GM12864 (cell line): ENCODE data around the gene LRP5.
"Not testable (repeated sequence)": the region's sequence is repeated elsewhere in the genome, so short reads cannot be mapped to it uniquely, and the experiment has no call there.

Experiments
- DNase-seq: peaks from one replicate; pipeline ENCODE4 v3.0.0-alpha.2; 2011; ENCODE audit warnings: low read depth
- H3K4me3 ChIP-seq: 2 replicates; pipeline ENCODE4 v1.5.1; 2011; ENCODE audit warnings: mild to moderate bottlenecking, low read depth, low read length, control low read depth
- CTCF ChIP-seq: IDR thresholded peaks from 2 replicates; pipeline ENCODE4 v1.5.1; 2011; ENCODE audit warnings: low read depth, mild to moderate bottlenecking, moderate library complexity, low read length, control low read depth, inconsistent platforms; ENCODE audit errors: missing control alignments

Gene LRP5

GRCh38 chr11:68296344-68297051 is 15.9 kb upstream of the LRP5 start:
- no peak for TF ChIP-seq CTCF
- H3K4me3 ChIP-seq = no peak overlapping the region
- DNase-seq = no peak

DNA sequence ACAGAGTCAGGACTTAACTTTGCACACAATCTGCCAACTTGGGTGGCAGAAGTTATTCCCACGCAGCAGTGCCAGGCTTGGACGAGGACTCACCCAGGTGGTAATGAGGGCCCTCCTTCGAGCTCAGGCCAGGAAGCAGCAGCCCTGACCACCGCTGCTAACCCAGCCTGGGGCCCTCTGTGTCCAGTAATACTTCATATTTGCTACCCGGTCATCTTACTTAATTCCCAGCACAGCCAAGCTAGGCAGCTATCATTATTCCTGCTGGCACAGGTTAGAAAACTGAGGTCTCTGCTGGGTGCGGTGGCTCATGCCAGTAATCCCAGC is 15.4 kb upstream of the LRP5 start:
- no peak for TF ChIP-seq CTCF
- DNase-seq = no peak
- H3K4me3 ChIP-seq = no peak overlapping the region

DNA sequence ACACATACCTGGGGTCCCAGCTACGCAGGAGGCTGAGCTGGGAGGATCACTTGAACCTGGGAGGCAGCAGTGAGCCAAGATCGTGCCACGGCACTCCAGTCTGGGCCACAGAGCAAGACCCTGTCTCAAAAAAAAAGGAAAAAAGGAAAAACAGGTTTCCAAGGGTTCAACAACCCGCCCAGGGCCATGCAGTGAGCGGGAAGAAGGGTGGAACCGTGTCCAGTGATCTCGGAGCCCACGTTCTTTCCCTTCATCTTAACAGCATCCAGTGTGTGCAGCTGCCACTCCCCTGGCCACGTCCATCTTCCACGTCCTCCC is 14.9 kb upstream of the LRP5 start:
- no peak for DNase-seq
- no peak for TF ChIP-seq CTCF
- no peak overlapping the region for H3K4me3 ChIP-seq

GRCh38 chr11:68297812-68298658 is 14.4 kb upstream of the LRP5 start:
- DNase-seq = peak; percentile 25
- no peak overlapping the region for H3K4me3 ChIP-seq
- peak; percentile 92 for TF ChIP-seq CTCF

DNA sequence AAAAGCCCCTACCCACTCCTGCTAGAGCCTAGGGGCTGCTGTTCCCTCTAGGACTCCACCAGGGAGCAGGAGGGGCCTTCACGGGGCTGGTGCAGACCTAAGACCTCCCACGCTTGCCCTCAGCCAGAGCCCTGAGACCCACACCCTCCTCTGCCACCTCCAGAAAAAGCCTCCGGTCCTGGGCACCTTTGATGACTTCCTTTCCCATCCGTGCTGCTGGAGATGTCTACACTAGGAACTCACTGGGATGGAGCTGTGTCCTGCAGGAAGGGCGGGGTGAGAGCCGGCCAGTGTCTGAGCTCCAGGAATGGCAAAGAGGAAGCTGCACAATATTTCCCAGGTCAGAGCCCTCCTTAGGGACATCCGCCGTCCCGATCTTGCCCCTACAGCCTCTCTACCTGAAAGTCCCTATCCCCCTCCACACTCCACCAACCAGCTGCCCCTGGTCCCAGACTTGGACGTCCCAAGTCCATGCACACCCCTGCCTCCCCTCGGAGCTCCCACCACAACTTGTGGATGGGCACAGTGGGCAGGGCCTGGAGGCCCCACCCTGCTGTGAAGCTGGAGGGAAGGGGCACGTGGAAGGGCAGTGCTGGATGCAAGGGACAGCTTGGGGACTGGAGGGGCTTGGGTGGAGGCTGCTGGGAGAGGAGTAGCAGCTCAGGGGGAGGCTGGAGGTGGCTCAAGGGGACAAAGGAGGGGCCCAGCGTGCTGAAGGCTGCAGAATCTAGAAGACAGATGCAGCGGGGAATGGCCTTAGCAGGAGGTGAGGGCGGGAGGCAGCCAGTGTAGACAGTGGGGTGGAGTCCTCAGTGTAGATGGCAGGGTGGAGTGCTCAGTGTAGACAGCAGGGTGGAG is 13.5 kb upstream of the LRP5 start:
- TF ChIP-seq CTCF = no peak
- H3K4me3 ChIP-seq = no peak overlapping the region
- no peak for DNase-seq

DNA sequence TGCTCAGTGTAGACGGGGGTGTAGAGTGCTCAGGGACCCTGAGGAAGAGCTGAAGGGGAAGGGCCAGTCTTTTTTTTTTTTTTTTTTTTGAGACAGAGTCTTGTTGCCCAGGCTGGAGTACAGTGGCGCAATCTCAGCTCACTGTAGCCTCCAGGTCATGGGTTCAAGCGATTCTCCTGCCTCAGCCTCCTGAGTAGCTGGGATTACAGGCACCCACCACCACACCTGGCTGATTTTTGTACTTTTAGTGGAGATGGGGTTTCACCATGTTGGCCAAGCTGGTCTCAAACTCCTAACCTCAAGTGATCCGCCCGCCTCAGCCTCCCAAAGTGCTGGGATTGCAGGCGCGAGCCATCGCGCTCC is 12.9 kb upstream of the LRP5 start:
- not testable (repeated sequence) for DNase-seq, H3K4me3 ChIP-seq

- TF ChIP-seq CTCF = peak; percentile 8
- DNase-seq = no peak
- no peak overlapping the region for H3K4me3 ChIP-seq
These were observed 12.1 kb upstream of the LRP5 start for GRCh38 chr11:68300076-68300830.
